GM10266 (cell line): ENCODE measurements around the gene ATXN7L3.
A peak's percentile ranks its signal among the peaks of the same experiment; 100 is the strongest.

Source experiments
- DNase-seq: peaks from one replicate; pipeline ENCODE4 v3.0.0; 2012; ENCODE audit errors: extremely low spot score
- CTCF ChIP-seq: IDR thresholded peaks from 2 replicates; pipeline ENCODE4 v1.5.1; 2012; ENCODE audit warnings: mild to moderate bottlenecking, low read depth; ENCODE audit not compliant: control insufficient read depth, insufficient read depth; ENCODE audit errors: missing control alignments

Gene ATXN7L3

GRCh38 chr17:44177640-44178039, 22.0 kb downstream of the ATXN7L3 start:
- peak; percentile 45 for DNase-seq
- TF ChIP-seq CTCF = no peak

- TF ChIP-seq CTCF = no peak
- peak; percentile 38 for DNase-seq
Measured at GRCh38 chr17:44176671-44177501, 22.8 kb downstream of the ATXN7L3 start.

- TF ChIP-seq CTCF = no peak
- peak; percentile 27 for DNase-seq
Measured at GRCh38 chr17:44176257-44176656, 23.4 kb downstream of the ATXN7L3 start.

- no peak for DNase-seq
- TF ChIP-seq CTCF = no peak
Measured at GRCh38 chr17:44174427-44174826, 25.3 kb downstream of the ATXN7L3 start.

GRCh38 chr17:44171931-44172455, 27.7 kb downstream of the ATXN7L3 start:
- TF ChIP-seq CTCF = no peak
- no peak for DNase-seq

GRCh38 chr17:44170499-44171201, 29.0 kb downstream of the ATXN7L3 start, which contains the start of gene ASB16:
TSS of gene ASB16 (plus strand) at chr17:44170704. CDS start at chr17:44170790, 86 bp downstream.
- no peak for TF ChIP-seq CTCF
- no peak for DNase-seq

GRCh38 chr17:44170135-44170498, 29.6 kb downstream of the ATXN7L3 start:
- DNase-seq = no peak
- no peak for TF ChIP-seq CTCF
